DND-41 (cell line): ENCODE measurements around the gene NUBP2.

Experiments used
- CTCF ChIP-seq: IDR thresholded peaks from 2 replicates; pipeline ENCODE4 v1.5.1; 2012; ENCODE audit warnings: borderline replicate concordance, low read length, moderate library complexity, mild to moderate bottlenecking; ENCODE audit not compliant: poor library complexity, severe bottlenecking; ENCODE audit errors: extremely low read depth
- EZH2 ChIP-seq: IDR thresholded peaks from 3 replicates; pipeline ENCODE4 v1.6.1; 2012; ENCODE audit warnings: borderline replicate concordance, low read depth, mild to moderate bottlenecking, moderate library complexity, low read length, inconsistent platforms; ENCODE audit not compliant: severe bottlenecking

- TF ChIP-seq CTCF (no peak), EZH2 (no peak)
These were observed 13.1 kb upstream of the NUBP2 start for GRCh38 chr16:1769402-1770300.
